Neural progenitor cell (in vitro differentiated cells): ENCODE measurements around the gene ZSCAN2. TPM values are rescaled to one million over a fixed set of nuclear protein-coding genes. Genes with fewer than 3 reads are reported as not detected.
A peak's percentile ranks its signal among the peaks of the same experiment; 100 is the strongest.

Experiments used
- DNase-seq: peaks from one replicate; pipeline ENCODE4 v3.0.0-alpha.2; 2016; ENCODE audit warnings: low spot score
- H2AFZ ChIP-seq: fragments of 200-600 bp; sonication (generic); replicated peaks from 2 replicates; pipeline ENCODE4 v1.6.1; 2016; ENCODE audit warnings: antibody characterized with exemption
- H3F3A ChIP-seq: fragments of 200-600 bp; sonication (generic); 2 replicates; pipeline ENCODE4 v1.6.1; 2016; ENCODE audit warnings: antibody characterized with exemption, low read depth
- H3K27ac ChIP-seq: fragments of 200-600 bp; sonication (generic); 2 replicates; pipeline ENCODE4 v1.5.1; 2016; ENCODE audit warnings: mild to moderate bottlenecking
- H3K27me3 ChIP-seq: fragments of 200-600 bp; sonication (generic); 2 replicates; pipeline ENCODE4 v1.6.1; 2016; ENCODE audit warnings: mild to moderate bottlenecking, moderate library complexity
- H3K36me3 ChIP-seq: fragments of 200-600 bp; sonication (generic); 2 replicates; pipeline ENCODE4 v1.5.1; 2016
- H3K4me1 ChIP-seq: fragments of 200-600 bp; sonication (generic); 2 replicates; pipeline ENCODE4 v1.6.1; 2016; ENCODE audit warnings: mixed run types
- H3K4me2 ChIP-seq: fragments of 200-600 bp; sonication (generic); 2 replicates; pipeline ENCODE4 v1.6.1; 2016
- H3K4me3 ChIP-seq: fragments of 200-600 bp; sonication (generic); 2 replicates; pipeline ENCODE4 v1.5.1; 2016
- H3K79me2 ChIP-seq: fragments of 200-600 bp; sonication (generic); 2 replicates; pipeline ENCODE4 v1.6.1; 2016; ENCODE audit warnings: low read depth
- H3K9ac ChIP-seq: fragments of 200-600 bp; sonication (generic); 2 replicates; pipeline ENCODE4 v1.6.1; 2016
- H3K9me3 ChIP-seq: fragments of 200-600 bp; sonication (generic); 2 replicates; pipeline ENCODE4 v1.5.1; 2016; ENCODE audit warnings: low read depth
- H4K20me1 ChIP-seq: fragments of 200-600 bp; sonication (generic); 2 replicates; pipeline ENCODE4 v1.6.1; 2016; ENCODE audit warnings: low read depth
- H3K27ac Mint-ChIP-seq: 3 replicates; pipeline ENCODE4 v1.8.0; 2021; ENCODE audit warnings: mixed read lengths
- H3K27me3 Mint-ChIP-seq: 2 replicates; pipeline ENCODE4 v1.8.0; 2022; ENCODE audit warnings: low read depth, mild to moderate bottlenecking, inconsistent platforms, moderate library complexity, mixed read lengths; ENCODE audit not compliant: insufficient read depth
- H3K36me3 Mint-ChIP-seq: 3 replicates; pipeline ENCODE4 v1.8.0; 2021; ENCODE audit warnings: mixed read lengths
- H3K4me1 Mint-ChIP-seq: 3 replicates; pipeline ENCODE4 v1.8.0; 2021; ENCODE audit warnings: mixed read lengths
- H3K4me3 Mint-ChIP-seq: 3 replicates; pipeline ENCODE4 v1.8.0; 2021; ENCODE audit warnings: mild to moderate bottlenecking, moderate library complexity, mixed read lengths
- H3K9me3 Mint-ChIP-seq: 3 replicates; pipeline ENCODE4 v1.8.0; 2020; ENCODE audit warnings: mixed read lengths
- EZH2 ChIP-seq: fragments of 200-600 bp; sonication (generic); IDR thresholded peaks from 2 replicates; pipeline ENCODE4 v1.6.1; 2017; ENCODE audit warnings: antibody characterized with exemption, mild to moderate bottlenecking, moderate library complexity
- EZH2phosphoT487 ChIP-seq: fragments of 200-600 bp; sonication (generic); IDR thresholded peaks from 2 replicates; pipeline ENCODE4 v1.6.1; 2017; ENCODE audit warnings: antibody characterized with exemption
- total RNA-seq: library from RNA; depleted of rRNA; stranded (reverse); fragments of >200 nt; gene quantifications from 2 replicates; pipeline ENCODE4 v1.2.3, GENCODE V29; 2015; ENCODE audit warnings: low replicate concordance
- TF ChIP-seq, protein P1 (sequence below): fragments of 200-600 bp; sonication (generic); IDR thresholded peaks from 2 replicates; pipeline ENCODE4 v1.5.1; 2017; ENCODE audit warnings: antibody characterized with exemption, mild to moderate bottlenecking

ZSCAN2 gene
- total RNA-seq, 1 donor from 2014 or later, result 6.7 TPM

GRCh38 chr15:84598250-84598649 is 2.6 kb upstream of the ZSCAN2 start:
- H2AFZ ChIP-seq, result no peak overlapping the region
- Mint-ChIP-seq H3K27me3 (peaks cover 5% of the 10 kb centered on the region), H3K4me3 (no peak overlapping the region), H3K9me3 (peaks cover 8% of the 10 kb centered on the region), H3K4me1 (peaks cover 8% of the 10 kb centered on the region), H3K27ac (no peak overlapping the region), H3K36me3 (peaks cover 4% of the 10 kb centered on the region)
- no peak overlapping the region for H3K4me3 ChIP-seq
- peak; percentile 36 for DNase-seq
- H3K27ac ChIP-seq, result no peak overlapping the region
- H3K4me1 ChIP-seq, result peaks cover 5% of the 10 kb centered on the region
- no peaks in the 10 kb centered on the region for H3K9me3 ChIP-seq
- peaks cover 3% of the 10 kb centered on the region for H3F3A ChIP-seq
- H3K27me3 ChIP-seq, result peaks cover 36% of the 10 kb centered on the region
- H3K36me3 ChIP-seq, result no peaks in the 10 kb centered on the region
- no peak overlapping the region for H3K4me2 ChIP-seq
- TF ChIP-seq, protein P1, sequence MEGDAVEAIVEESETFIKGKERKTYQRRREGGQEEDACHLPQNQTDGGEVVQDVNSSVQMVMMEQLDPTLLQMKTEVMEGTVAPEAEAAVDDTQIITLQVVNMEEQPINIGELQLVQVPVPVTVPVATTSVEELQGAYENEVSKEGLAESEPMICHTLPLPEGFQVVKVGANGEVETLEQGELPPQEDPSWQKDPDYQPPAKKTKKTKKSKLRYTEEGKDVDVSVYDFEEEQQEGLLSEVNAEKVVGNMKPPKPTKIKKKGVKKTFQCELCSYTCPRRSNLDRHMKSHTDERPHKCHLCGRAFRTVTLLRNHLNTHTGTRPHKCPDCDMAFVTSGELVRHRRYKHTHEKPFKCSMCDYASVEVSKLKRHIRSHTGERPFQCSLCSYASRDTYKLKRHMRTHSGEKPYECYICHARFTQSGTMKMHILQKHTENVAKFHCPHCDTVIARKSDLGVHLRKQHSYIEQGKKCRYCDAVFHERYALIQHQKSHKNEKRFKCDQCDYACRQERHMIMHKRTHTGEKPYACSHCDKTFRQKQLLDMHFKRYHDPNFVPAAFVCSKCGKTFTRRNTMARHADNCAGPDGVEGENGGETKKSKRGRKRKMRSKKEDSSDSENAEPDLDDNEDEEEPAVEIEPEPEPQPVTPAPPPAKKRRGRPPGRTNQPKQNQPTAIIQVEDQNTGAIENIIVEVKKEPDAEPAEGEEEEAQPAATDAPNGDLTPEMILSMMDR, result no peak
- TF ChIP-seq EZH2 (no peak), EZH2phosphoT487 (no peak)
- peaks cover 5% of the 10 kb centered on the region for H3K79me2 ChIP-seq
- no peak overlapping the region for H3K9ac ChIP-seq
- H4K20me1 ChIP-seq, result peaks cover 17% of the 10 kb centered on the region

DNA sequence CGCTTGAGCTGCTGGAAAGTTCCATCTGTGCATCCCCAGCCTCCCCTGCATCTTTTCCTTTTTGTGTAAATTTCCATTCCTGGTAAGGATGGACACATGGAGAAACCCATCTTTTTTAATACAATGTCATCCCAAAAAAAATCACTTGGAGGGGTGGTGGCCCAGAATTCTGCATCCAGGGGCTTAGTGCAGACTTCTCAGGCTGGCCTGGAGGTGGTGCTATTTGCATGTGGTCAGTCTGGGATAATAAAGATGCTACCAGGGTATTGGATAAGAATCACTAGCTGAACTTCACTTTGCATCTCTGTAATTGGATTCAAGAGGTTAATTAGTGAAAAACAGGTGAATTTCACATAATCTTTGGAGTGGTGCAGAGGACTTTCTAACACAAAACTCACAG is 1.8 kb upstream of the ZSCAN2 start:
- Histone ChIP-seq H3K9ac (no peak overlapping the region), H3K4me1 (peaks cover 5% of the 10 kb centered on the region), H3K27ac (no peak overlapping the region), H3K79me2 (peaks cover 5% of the 10 kb centered on the region), H3K4me2 (no peak overlapping the region), H3K4me3 (no peak overlapping the region), H3K27me3 (peaks cover 44% of the 10 kb centered on the region), H4K20me1 (peaks cover 22% of the 10 kb centered on the region), H2AFZ (no peak overlapping the region), H3F3A (peaks cover 3% of the 10 kb centered on the region), H3K36me3 (no peaks in the 10 kb centered on the region), H3K9me3 (no peaks in the 10 kb centered on the region)
- no peak for TF ChIP-seq EZH2
- TF ChIP-seq, protein P1, result peak; percentile 74
- Mint-ChIP-seq H3K4me3 (peak overlapping the region; percentile 95), H3K4me1 (peaks cover 12% of the 10 kb centered on the region), H3K9me3 (peaks cover 7% of the 10 kb centered on the region), H3K27ac (no peak overlapping the region), H3K36me3 (peaks cover 8% of the 10 kb centered on the region), H3K27me3 (peaks cover 4% of the 10 kb centered on the region)
- DNase-seq, result peak; percentile 60

DNA sequence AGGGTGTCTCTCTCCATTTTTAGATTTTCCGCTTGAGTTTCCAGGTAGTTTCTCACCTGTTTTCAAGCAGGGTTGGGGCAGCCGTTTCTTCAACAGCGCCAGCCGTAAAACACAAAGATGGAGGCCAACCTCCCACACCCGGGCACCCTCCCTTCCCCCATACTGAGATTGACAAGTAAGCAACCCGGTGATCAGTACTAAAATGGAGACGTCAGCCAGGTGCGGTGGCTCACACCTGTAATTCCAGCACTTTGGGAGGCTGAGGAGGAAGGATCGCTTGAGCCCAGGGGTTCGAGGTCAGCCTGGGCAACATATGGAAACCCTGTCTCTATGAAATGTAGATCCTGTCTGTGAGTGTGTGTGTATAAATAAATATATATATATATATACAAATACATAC is 903 bp upstream of the ZSCAN2 start:
- Histone ChIP-seq H3K4me2 (no peak overlapping the region), H3K36me3 (no peaks in the 10 kb centered on the region), H3K27ac (no peak overlapping the region), H3K9ac (no peak overlapping the region), H3K27me3 (peaks cover 51% of the 10 kb centered on the region), H3F3A (peaks cover 3% of the 10 kb centered on the region), H3K9me3 (no peaks in the 10 kb centered on the region), H3K4me3 (no peak overlapping the region), H2AFZ (no peak overlapping the region), H3K4me1 (peaks cover 5% of the 10 kb centered on the region), H3K79me2 (peaks cover 5% of the 10 kb centered on the region), H4K20me1 (peaks cover 26% of the 10 kb centered on the region)
- no peak overlapping the region for H3K27ac Mint-ChIP-seq
- no peak for TF ChIP-seq EZH2phosphoT487
- no peak for TF ChIP-seq EZH2
- TF ChIP-seq, protein P1, result no peak
- no peak for DNase-seq
- peaks cover 14% of the 10 kb centered on the region for H3K4me1 Mint-ChIP-seq
- peaks cover 3% of the 10 kb centered on the region for H3K27me3 Mint-ChIP-seq
- no peaks in the 10 kb centered on the region for H3K9me3 Mint-ChIP-seq
- peaks cover 8% of the 10 kb centered on the region for H3K36me3 Mint-ChIP-seq
- H3K4me3 Mint-ChIP-seq, result peak overlapping the region; percentile 95
